ENCODE data around the gene H1-8.

Gene H1-8

DNA sequence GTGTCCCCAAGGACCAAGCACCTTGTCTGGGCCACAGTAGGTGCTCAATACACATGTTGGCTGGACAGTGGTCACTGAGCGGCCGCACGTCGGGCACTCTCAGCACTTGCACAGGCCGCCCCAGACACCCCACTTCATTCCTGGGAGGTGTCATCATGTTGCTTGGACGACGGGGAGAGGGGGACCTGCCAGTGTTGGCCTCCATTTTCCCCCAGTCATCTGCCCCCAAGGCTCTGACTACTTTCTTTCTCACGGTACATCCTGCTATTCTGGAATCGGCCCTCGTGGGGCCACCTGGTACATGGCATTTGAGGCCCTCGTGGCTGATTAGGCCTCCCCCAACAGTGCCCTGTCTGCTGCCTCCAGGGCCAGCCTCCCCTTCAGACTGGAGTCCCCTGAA is 15.7 kb upstream of the H1-8 start:
- no peaks in the 10 kb centered on the region for H3K36me3 Mint-ChIP-seq (ENCODE audit: low read depth)
- H3K27me3 Mint-ChIP-seq (ENCODE audit: low read depth) = peaks cover 7% of the 10 kb centered on the region
- H3K9me3 Mint-ChIP-seq = no peaks in the 10 kb centered on the region
- H3K4me1 Mint-ChIP-seq = peaks cover 25% of the 10 kb centered on the region
- H3K27ac Mint-ChIP-seq = no peak overlapping the region
- TF ChIP-seq, protein P1, sequence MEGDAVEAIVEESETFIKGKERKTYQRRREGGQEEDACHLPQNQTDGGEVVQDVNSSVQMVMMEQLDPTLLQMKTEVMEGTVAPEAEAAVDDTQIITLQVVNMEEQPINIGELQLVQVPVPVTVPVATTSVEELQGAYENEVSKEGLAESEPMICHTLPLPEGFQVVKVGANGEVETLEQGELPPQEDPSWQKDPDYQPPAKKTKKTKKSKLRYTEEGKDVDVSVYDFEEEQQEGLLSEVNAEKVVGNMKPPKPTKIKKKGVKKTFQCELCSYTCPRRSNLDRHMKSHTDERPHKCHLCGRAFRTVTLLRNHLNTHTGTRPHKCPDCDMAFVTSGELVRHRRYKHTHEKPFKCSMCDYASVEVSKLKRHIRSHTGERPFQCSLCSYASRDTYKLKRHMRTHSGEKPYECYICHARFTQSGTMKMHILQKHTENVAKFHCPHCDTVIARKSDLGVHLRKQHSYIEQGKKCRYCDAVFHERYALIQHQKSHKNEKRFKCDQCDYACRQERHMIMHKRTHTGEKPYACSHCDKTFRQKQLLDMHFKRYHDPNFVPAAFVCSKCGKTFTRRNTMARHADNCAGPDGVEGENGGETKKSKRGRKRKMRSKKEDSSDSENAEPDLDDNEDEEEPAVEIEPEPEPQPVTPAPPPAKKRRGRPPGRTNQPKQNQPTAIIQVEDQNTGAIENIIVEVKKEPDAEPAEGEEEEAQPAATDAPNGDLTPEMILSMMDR (IDR thresholded peaks at IDR 0.05; ENCODE audit: unreplicated experiment in 3 of 3) = no peak
- no peak overlapping the region for H3K4me3 Mint-ChIP-seq

DNA sequence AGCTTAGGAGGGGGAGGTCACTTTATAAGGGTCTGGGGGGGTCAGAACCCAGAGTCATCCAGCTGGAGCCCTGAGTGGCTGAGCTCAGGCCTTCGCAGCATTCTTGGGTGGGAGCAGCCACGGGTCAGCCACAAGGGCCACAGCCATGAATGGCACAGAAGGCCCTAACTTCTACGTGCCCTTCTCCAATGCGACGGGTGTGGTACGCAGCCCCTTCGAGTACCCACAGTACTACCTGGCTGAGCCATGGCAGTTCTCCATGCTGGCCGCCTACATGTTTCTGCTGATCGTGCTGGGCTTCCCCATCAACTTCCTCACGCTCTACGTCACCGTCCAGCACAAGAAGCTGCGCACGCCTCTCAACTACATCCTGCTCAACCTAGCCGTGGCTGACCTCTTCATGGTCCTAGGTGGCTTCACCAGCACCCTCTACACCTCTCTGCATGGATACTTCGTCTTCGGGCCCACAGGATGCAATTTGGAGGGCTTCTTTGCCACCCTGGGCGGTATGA is 14.3 kb upstream of the H1-8 start, which contains the start of gene RHO:
Gene RHO (plus strand): TSS at position 51 of the 512 bp plus-strand sequence. CDS start 95 bp downstream, at position 146.
- Mint-ChIP-seq H3K36me3 (ENCODE audit: low read depth) (no peaks in the 10 kb centered on the region), H3K9me3 (no peaks in the 10 kb centered on the region), H3K27me3 (ENCODE audit: low read depth) (peaks cover 7% of the 10 kb centered on the region), H3K4me1 (peaks cover 21% of the 10 kb centered on the region), H3K4me3 (no peak within 1 kb of the TSS), H3K27ac (peak within 1 kb of the TSS in 2 of 3 experiments; percentile 62 to 97)
- TF ChIP-seq, protein P1 (IDR thresholded peaks at IDR 0.05; ENCODE audit: unreplicated experiment in 3 of 3) = no peak

DNA sequence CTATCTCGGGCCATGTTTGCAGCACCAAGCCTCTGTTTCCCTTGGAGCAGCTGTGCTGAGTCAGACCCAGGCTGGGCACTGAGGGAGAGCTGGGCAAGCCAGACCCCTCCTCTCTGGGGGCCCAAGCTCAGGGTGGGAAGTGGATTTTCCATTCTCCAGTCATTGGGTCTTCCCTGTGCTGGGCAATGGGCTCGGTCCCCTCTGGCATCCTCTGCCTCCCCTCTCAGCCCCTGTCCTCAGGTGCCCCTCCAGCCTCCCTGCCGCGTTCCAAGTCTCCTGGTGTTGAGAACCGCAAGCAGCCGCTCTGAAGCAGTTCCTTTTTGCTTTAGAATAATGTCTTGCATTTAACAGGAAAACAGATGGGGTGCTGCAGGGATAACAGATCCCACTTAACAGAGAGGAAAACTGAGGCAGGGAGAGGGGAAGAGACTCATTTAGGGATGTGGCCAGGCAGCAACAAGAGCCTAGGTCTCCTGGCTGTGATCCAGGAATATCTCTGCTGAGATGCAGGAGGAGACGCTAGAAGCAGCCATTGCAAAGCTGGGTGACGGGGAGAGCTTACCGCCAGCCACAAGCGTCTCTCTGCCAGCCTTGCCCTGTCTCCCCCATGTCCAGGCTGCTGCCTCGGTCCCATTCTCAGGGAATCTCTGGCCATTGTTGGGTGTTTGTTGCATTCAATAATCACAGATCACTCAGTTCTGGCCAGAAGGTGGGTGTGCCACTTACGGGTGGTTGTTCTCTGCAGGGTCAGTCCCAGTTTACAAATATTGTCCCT is 13.4 kb upstream of the H1-8 start:
- Mint-ChIP-seq H3K27me3 (ENCODE audit: low read depth) (peaks cover 9% of the 10 kb centered on the region), H3K27ac (peak overlapping the region; percentile 78 to 97 (median 88)), H3K36me3 (ENCODE audit: low read depth) (no peaks in the 10 kb centered on the region), H3K9me3 (no peaks in the 10 kb centered on the region), H3K4me3 (peak overlapping the region in 1 of 3 experiments; percentile 8), H3K4me1 (peaks cover 29% of the 10 kb centered on the region)
- TF ChIP-seq, protein P1 (IDR thresholded peaks at IDR 0.05; ENCODE audit: unreplicated experiment in 3 of 3) = no peak

DNA sequence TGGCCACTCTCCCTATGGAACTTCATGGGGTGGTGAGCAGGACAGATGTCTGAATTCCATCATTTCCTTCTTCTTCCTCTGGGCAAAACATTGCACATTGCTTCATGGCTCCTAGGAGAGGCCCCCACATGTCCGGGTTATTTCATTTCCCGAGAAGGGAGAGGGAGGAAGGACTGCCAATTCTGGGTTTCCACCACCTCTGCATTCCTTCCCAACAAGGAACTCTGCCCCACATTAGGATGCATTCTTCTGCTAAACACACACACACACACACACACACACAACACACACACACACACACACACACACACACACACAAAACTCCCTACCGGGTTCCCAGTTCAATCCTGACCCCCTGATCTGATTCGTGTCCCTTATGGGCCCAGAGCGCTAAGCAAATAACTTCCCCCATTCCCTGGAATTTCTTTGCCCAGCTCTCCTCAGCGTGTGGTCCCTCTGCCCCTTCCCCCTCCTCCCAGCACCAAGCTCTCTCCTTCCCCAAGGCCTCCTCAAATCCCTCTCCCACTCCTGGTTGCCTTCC is 12.7 kb upstream of the H1-8 start:
- TF ChIP-seq, protein P1 (IDR thresholded peaks at IDR 0.05; ENCODE audit: unreplicated experiment in 3 of 3) = no peak
- Mint-ChIP-seq H3K36me3 (ENCODE audit: low read depth) (no peaks in the 10 kb centered on the region), H3K4me3 (peak overlapping the region in 1 of 3 experiments; percentile 8), H3K27ac (peak overlapping the region; percentile 78 to 97 (median 88)), H3K4me1 (peaks cover 32% of the 10 kb centered on the region), H3K27me3 (ENCODE audit: low read depth) (peaks cover 11% of the 10 kb centered on the region), H3K9me3 (no peaks in the 10 kb centered on the region)

DNA sequence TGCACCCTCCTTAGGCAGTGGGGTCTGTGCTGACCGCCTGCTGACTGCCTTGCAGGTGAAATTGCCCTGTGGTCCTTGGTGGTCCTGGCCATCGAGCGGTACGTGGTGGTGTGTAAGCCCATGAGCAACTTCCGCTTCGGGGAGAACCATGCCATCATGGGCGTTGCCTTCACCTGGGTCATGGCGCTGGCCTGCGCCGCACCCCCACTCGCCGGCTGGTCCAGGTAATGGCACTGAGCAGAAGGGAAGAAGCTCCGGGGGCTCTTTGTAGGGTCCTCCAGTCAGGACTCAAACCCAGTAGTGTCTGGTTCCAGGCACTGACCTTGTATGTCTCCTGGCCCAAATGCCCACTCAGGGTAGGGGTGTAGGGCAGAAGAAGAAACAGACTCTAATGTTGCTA is 12.2 kb upstream of the H1-8 start:
- H3K9me3 Mint-ChIP-seq = no peaks in the 10 kb centered on the region
- TF ChIP-seq, protein P1 (IDR thresholded peaks at IDR 0.05; ENCODE audit: unreplicated experiment in 3 of 3) = no peak
- peaks cover 32% of the 10 kb centered on the region for H3K4me1 Mint-ChIP-seq
- peak overlapping the region in 2 of 3 experiments; percentile 88 to 97 for H3K27ac Mint-ChIP-seq
- no peaks in the 10 kb centered on the region for H3K36me3 Mint-ChIP-seq (ENCODE audit: low read depth)
- H3K4me3 Mint-ChIP-seq = no peak overlapping the region
- H3K27me3 Mint-ChIP-seq (ENCODE audit: low read depth) = peaks cover 11% of the 10 kb centered on the region

All from nephron (organoid).